Right forelimb (tissue), 1 donor: ENCODE results near the gene ALPK1.
"Not testable (repeated sequence)": the region's sequence is repeated elsewhere in the genome, so short reads cannot be mapped to it uniquely, and the experiment has no call there.

Experiments
- DNase-seq: peaks from one replicate; pipeline ENCODE4 v3.0.0-alpha.2; 2018

The ALPK1 gene

GRCh38 chr4:112379306-112379705, 82.1 kb downstream of the ALPK1 start:
- no peak for DNase-seq

- DNase-seq, result no peak
Observed at GRCh38 chr4:112381996-112382692, 85.0 kb downstream of the ALPK1 start.

- DNase-seq, result no peak
Observed at GRCh38 chr4:112386071-112386470, 88.9 kb downstream of the ALPK1 start.

GRCh38 chr4:112402098-112402497, 104.9 kb downstream of the ALPK1 start:
- no peak for DNase-seq

- no peak for DNase-seq
Observed at GRCh38 chr4:112403101-112403945, 106.2 kb downstream of the ALPK1 start.

GRCh38 chr4:112410364-112410763, 113.2 kb downstream of the ALPK1 start:
- DNase-seq, result no peak

GRCh38 chr4:112410804-112411203, 113.6 kb downstream of the ALPK1 start:
- DNase-seq, result no peak

- DNase-seq, result no peak
Observed at GRCh38 chr4:112411781-112412550, 114.8 kb downstream of the ALPK1 start.

GRCh38 chr4:112416464-112416863, 119.3 kb downstream of the ALPK1 start:
- no peak for DNase-seq

GRCh38 chr4:112418092-112418491, 120.9 kb downstream of the ALPK1 start:
- no peak for DNase-seq

GRCh38 chr4:112421911-112422310, 124.7 kb downstream of the ALPK1 start:
- no peak for DNase-seq

GRCh38 chr4:112422644-112423043, 125.5 kb downstream of the ALPK1 start:
- DNase-seq, result no peak

- DNase-seq, result no peak
Observed at GRCh38 chr4:112423591-112423990, 126.4 kb downstream of the ALPK1 start.

GRCh38 chr4:112425823-112426222, 128.7 kb downstream of the ALPK1 start:
- no peak for DNase-seq

GRCh38 chr4:112426416-112426815, 129.2 kb downstream of the ALPK1 start:
- no peak for DNase-seq

- no peak for DNase-seq
Observed at GRCh38 chr4:112431158-112431557, 134.0 kb downstream of the ALPK1 start.

GRCh38 chr4:112436987-112437386, 139.8 kb downstream of the ALPK1 start:
- DNase-seq, result no peak

GRCh38 chr4:112442226-112442625, 145.1 kb downstream of the ALPK1 start:
- DNase-seq, result not testable (repeated sequence)

GRCh38 chr4:112448306-112449132, 151.3 kb downstream of the ALPK1 start:
- no peak for DNase-seq

- DNase-seq, result no peak
Observed at GRCh38 chr4:112449708-112450107, 152.5 kb downstream of the ALPK1 start.

- no peak for DNase-seq
Observed at GRCh38 chr4:112451104-112451503, 153.9 kb downstream of the ALPK1 start.

GRCh38 chr4:112451831-112452230, 154.7 kb downstream of the ALPK1 start:
- no peak for DNase-seq

GRCh38 chr4:112453321-112453720, 156.2 kb downstream of the ALPK1 start:
- DNase-seq, result no peak
